SK-N-SH (cell line): Measurements from ENCODE around the gene DFFB.

Experiments
- ELF1 ChIP-seq: IDR thresholded peaks from 2 replicates; pipeline ENCODE4 v1.4.0; 2012
- EP300 ChIP-seq, 2 experiments: IDR thresholded peaks; 2 replicates each; pipeline versions ENCODE4 v1.4.0 to v1.6.1; 2012; ENCODE audit warnings: borderline replicate concordance in 1 of 2, low read depth in 1 of 2, low read length in 1 of 2
- JUND ChIP-seq: IDR thresholded peaks from 2 replicates; pipeline ENCODE4 v1.4.0; 2012
- MXI1 ChIP-seq: IDR thresholded peaks from 2 replicates; pipeline ENCODE4 v1.6.1; 2012; ENCODE audit warnings: mild to moderate bottlenecking, low read depth, low read length, improper control_type of control experiment
- POLR2AphosphoS5 ChIP-seq: IDR thresholded peaks from 2 replicates; pipeline ENCODE4 v1.6.1; 2012; ENCODE audit warnings: low read depth, low read length
- RAD21 ChIP-seq: IDR thresholded peaks from 2 replicates; pipeline ENCODE4 v1.6.1; 2012; ENCODE audit warnings: mild to moderate bottlenecking, low read length
- RFX5 ChIP-seq: IDR thresholded peaks from 2 replicates; pipeline ENCODE4 v1.6.1; 2012; ENCODE audit warnings: mild to moderate bottlenecking, improper control_type of control experiment, low read length
- SIN3A ChIP-seq: IDR thresholded peaks from 2 replicates; pipeline ENCODE4 v1.6.1; 2012; ENCODE audit warnings: low read depth, mild to moderate bottlenecking, low read length, moderate library complexity, borderline replicate concordance
- TF ChIP-seq, protein P1 (sequence below): fragments of 200-600 bp; sonication (generic); IDR thresholded peaks from 2 replicates; pipeline ENCODE4 v1.6.1; 2017; ENCODE audit warnings: antibody characterized with exemption, mild to moderate bottlenecking, moderate library complexity
- TF ChIP-seq, protein P2 (sequence below): IDR thresholded peaks from 2 replicates; pipeline ENCODE4 v1.4.0; 2012; ENCODE audit warnings: low read depth
- TF ChIP-seq, protein P3 (sequence below): fragments of 150-350 bp; IDR thresholded peaks from 2 replicates; pipeline ENCODE4 v1.6.1; 2017; ENCODE audit warnings: antibody characterized with exemption, low read length, low read depth, borderline replicate concordance
- TF ChIP-seq, protein P4 (sequence below): fragments of 150-350 bp; IDR thresholded peaks from 2 replicates; pipeline ENCODE4 v1.6.1; 2016; ENCODE audit warnings: mild to moderate bottlenecking, low read depth, low read length

DNA sequence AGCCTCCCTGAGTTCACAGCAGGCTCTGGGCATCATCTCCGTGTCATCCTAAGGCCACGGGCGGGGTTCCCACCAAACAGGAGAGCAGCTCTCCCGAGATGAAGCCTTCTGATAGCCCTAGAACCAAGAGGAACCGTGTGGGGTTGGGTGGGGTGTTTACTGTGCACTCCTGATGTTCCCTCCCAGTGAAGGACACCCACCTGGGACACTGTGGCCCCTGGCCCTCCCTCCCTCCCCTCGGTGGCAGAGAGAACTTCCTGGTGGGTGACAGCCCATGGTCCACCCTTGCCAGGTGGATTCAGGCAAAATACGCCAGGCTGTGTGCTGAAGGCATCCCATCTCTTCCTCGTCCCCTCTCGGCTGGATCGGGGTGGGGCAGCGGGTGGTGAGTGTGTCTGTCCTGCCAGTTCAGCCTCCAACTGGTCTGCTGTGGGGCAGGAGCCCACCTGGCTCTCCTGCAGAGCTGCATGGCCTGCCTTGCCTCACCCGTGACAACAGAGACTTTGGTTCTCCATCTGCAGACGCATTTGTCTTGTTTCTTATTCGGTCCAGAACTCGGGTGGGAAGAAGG lies 58.4 kb downstream of the DFFB start:
- TF ChIP-seq, protein P1, sequence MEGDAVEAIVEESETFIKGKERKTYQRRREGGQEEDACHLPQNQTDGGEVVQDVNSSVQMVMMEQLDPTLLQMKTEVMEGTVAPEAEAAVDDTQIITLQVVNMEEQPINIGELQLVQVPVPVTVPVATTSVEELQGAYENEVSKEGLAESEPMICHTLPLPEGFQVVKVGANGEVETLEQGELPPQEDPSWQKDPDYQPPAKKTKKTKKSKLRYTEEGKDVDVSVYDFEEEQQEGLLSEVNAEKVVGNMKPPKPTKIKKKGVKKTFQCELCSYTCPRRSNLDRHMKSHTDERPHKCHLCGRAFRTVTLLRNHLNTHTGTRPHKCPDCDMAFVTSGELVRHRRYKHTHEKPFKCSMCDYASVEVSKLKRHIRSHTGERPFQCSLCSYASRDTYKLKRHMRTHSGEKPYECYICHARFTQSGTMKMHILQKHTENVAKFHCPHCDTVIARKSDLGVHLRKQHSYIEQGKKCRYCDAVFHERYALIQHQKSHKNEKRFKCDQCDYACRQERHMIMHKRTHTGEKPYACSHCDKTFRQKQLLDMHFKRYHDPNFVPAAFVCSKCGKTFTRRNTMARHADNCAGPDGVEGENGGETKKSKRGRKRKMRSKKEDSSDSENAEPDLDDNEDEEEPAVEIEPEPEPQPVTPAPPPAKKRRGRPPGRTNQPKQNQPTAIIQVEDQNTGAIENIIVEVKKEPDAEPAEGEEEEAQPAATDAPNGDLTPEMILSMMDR, result no peak
- TF ChIP-seq, protein P2, sequence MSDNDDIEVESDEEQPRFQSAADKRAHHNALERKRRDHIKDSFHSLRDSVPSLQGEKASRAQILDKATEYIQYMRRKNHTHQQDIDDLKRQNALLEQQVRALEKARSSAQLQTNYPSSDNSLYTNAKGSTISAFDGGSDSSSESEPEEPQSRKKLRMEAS, result no peak
- TF ChIP-seq POLR2AphosphoS5 (no peak), EP300 (IDR thresholded peaks at IDR 0.05; ENCODE audit: borderline replicate concordance in 1 of 2, low read depth in 1 of 2, low read length in 1 of 2) (no peak), MXI1 (no peak), RAD21 (no peak), ELF1 (no peak), RFX5 (no peak), SIN3A (no peak), JUND (no peak)
- TF ChIP-seq, protein P3, sequence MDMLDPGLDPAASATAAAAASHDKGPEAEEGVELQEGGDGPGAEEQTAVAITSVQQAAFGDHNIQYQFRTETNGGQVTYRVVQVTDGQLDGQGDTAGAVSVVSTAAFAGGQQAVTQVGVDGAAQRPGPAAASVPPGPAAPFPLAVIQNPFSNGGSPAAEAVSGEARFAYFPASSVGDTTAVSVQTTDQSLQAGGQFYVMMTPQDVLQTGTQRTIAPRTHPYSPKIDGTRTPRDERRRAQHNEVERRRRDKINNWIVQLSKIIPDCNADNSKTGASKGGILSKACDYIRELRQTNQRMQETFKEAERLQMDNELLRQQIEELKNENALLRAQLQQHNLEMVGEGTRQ, result no peak
- TF ChIP-seq, protein P4, sequence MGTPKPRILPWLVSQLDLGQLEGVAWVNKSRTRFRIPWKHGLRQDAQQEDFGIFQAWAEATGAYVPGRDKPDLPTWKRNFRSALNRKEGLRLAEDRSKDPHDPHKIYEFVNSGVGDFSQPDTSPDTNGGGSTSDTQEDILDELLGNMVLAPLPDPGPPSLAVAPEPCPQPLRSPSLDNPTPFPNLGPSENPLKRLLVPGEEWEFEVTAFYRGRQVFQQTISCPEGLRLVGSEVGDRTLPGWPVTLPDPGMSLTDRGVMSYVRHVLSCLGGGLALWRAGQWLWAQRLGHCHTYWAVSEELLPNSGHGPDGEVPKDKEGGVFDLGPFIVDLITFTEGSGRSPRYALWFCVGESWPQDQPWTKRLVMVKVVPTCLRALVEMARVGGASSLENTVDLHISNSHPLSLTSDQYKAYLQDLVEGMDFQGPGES, result no peak
